Small intestine (tissue), 7 donors: ENCODE data around the gene CREBBP. TPM values are rescaled to one million over a fixed set of nuclear protein-coding genes. Genes with fewer than 3 reads are reported as not detected.

ENCODE experiments used
- DNase-seq, 2 donors: peaks; one replicate each; pipeline versions ENCODE4 v3.0.0 to v3.0.0-alpha.2; 2013
- FAIRE-seq: peaks from 2 replicates; lab custom pipeline; 2012; peaks lifted over from hg19 to GRCh38; lab: Jason Lieb, UNC
- H3K27ac ChIP-seq, 3 donors: one replicate each; pipeline ENCODE4 v1.5.1; 2013; ENCODE audit warnings: low read length in 2 of 3, mild to moderate bottlenecking in 2 of 3, control low read depth in 1 of 3, inconsistent platforms in 1 of 3, low read depth in 1 of 3, moderate library complexity in 1 of 3
- H3K27me3 ChIP-seq, 3 donors: one replicate each; pipeline ENCODE4 v1.6.1; 2013; ENCODE audit warnings: low read length in 3 of 3, inconsistent platforms in 1 of 3; ENCODE audit not compliant: control insufficient read depth in 3 of 3, insufficient read depth in 3 of 3
- H3K36me3 ChIP-seq, 3 donors: one replicate each; pipeline ENCODE4 v1.6.1; 2013; ENCODE audit warnings: low read length in 3 of 3, inconsistent platforms in 1 of 3, low read depth in 1 of 3, mild to moderate bottlenecking in 1 of 3, moderate library complexity in 1 of 3; ENCODE audit not compliant: control insufficient read depth in 3 of 3, insufficient read depth in 2 of 3
- H3K4me1 ChIP-seq, 3 donors: one replicate each; pipeline ENCODE4 v1.6.1; 2013; ENCODE audit warnings: low read length in 2 of 3, inconsistent platforms in 1 of 3, low read depth in 1 of 3, mild to moderate bottlenecking in 1 of 3, moderate library complexity in 1 of 3; ENCODE audit not compliant: control insufficient read depth in 3 of 3, insufficient read depth in 2 of 3
- H3K4me3 ChIP-seq, 3 donors: one replicate each; pipeline ENCODE4 v1.5.1; 2013; ENCODE audit warnings: low read length in 3 of 3, control low read depth in 1 of 3, inconsistent platforms in 1 of 3, low read depth in 1 of 3, mild to moderate bottlenecking in 1 of 3, moderate library complexity in 1 of 3
- H3K9me3 ChIP-seq, 2 donors: one replicate each; pipeline ENCODE4 v1.6.1; 2013; ENCODE audit warnings: low read depth in 1 of 2, low read length in 1 of 2; ENCODE audit not compliant: control insufficient read depth in 2 of 2, insufficient read depth in 1 of 2
- WGBS, 3 donors: extraction: QIAGEN DNeasy Blood & Tissue Kit; methylation state at CpG; one replicate each; pipeline ENCODE4 v1.1.7; 2013; 5-methylcytosine and 5-hydroxymethylcytosine counted together
- polyA plus RNA-seq, 4 donors: library from polyadenylated mRNA; stranded (reverse) in 3 of 4; unstranded in 1 of 4; fragments of 200-250 nt in 3 of 4; fragments of 120-200 nt in 1 of 4; gene quantifications; one replicate each; pipeline versions ENCODE4 v1.2.1 to v1.2.3, GENCODE V29; 2013
- donor health status: healthy with polysubstance abuse.
- donor health status: control.
- donor health status: control.
- donor health status: Bipolar disorder and iron deficiency.
- donor health status: healthy.

The CREBBP gene
- polyA plus RNA-seq, 4 donors = 6.8 to 48.0 (median 12.6) TPM

- H3K27ac ChIP-seq = no peak overlapping the region
- peaks cover 17 to 41% (median 21%) of the 10 kb centered on the region in 3 donors for H3K36me3 ChIP-seq
- H3K27me3 ChIP-seq = no peaks in the 10 kb centered on the region
- WGBS, 3 donors = 77 to 82% (median 81%) methylated on average over 8 of the region's 8 CpGs
- H3K9me3 ChIP-seq = no peaks in the 10 kb centered on the region
- H3K4me3 ChIP-seq = no peak overlapping the region
- no peaks in the 10 kb centered on the region for H3K4me1 ChIP-seq
- DNase-seq (no peak), FAIRE-seq (no peak)
Observed at GRCh38 chr16:3725276-3725675, 155.2 kb downstream of the CREBBP start.

GRCh38 chr16:3722508-3722907 is 158.0 kb downstream of the CREBBP start:
- WGBS, 3 donors = 80 to 90% (median 83%) methylated on average over 10 of the region's 10 CpGs
- DNase-seq = no peak
- no peak for FAIRE-seq
- no peaks in the 10 kb centered on the region for H3K27me3 ChIP-seq
- H3K27ac ChIP-seq = no peak overlapping the region
- peaks cover 0 to 8% (median 0%) of the 10 kb centered on the region in 3 donors for H3K4me1 ChIP-seq
- H3K36me3 ChIP-seq = peaks cover under 1 to 13% (median under 1%) of the 10 kb centered on the region in 3 donors
- no peak overlapping the region for H3K4me3 ChIP-seq
- no peaks in the 10 kb centered on the region for H3K9me3 ChIP-seq

GRCh38 chr16:3720418-3720817 is 160.1 kb downstream of the CREBBP start:
- Histone ChIP-seq H3K4me1 (peaks cover 0 to 8% (median 3%) of the 10 kb centered on the region in 3 donors), H3K9me3 (no peaks in the 10 kb centered on the region), H3K27me3 (no peaks in the 10 kb centered on the region), H3K36me3 (peaks cover 0 to 7% (median 0%) of the 10 kb centered on the region in 3 donors), H3K27ac (no peak overlapping the region), H3K4me3 (no peak overlapping the region)
- WGBS, 3 donors = 84 to 87% (median 85%) methylated on average over 11 of the region's 11 CpGs
- no peak for FAIRE-seq
- DNase-seq = no peak

DNA sequence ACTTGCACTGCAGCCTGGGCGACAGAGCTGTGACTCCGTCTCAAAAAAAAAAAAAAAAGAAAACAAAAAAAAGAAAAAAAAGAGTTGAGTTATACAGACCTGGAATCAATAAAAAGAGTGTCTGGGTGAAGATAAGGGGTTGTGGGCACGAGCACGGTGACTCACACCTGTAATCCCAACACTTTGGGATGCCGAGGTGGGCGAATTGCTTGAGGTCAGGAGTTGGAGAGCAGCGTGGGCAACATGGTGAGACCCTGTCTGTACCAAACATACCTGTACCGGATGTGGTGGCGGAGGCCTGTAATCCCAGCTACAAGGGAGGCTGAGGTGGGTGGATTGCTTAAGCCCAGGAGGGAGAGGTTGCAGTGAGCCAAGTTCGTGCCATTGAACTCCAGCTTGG is 161.9 kb downstream of the CREBBP start:
- DNase-seq (no peak), FAIRE-seq (no peak)
- Histone ChIP-seq H3K27me3 (no peaks in the 10 kb centered on the region), H3K4me3 (no peak overlapping the region), H3K4me1 (peaks cover 0 to 9% (median 3%) of the 10 kb centered on the region in 3 donors), H3K36me3 (peaks cover 0 to 9% (median 0%) of the 10 kb centered on the region in 3 donors), H3K27ac (no peak overlapping the region), H3K9me3 (no peaks in the 10 kb centered on the region)
- WGBS, 3 donors = 79 to 89% (median 82%) methylated on average over 10 of the region's 10 CpGs

GRCh38 chr16:3718019-3718391 is 162.5 kb downstream of the CREBBP start:
- Histone ChIP-seq H3K27me3 (no peaks in the 10 kb centered on the region), H3K9me3 (no peaks in the 10 kb centered on the region), H3K36me3 (peaks cover 0 to 16% (median 0%) of the 10 kb centered on the region in 3 donors), H3K27ac (peak overlapping the region; percentile 77 to 96 (median 86)), H3K4me3 (peak overlapping the region; percentile 66 to 93 (median 79)), H3K4me1 (peaks cover 0 to 16% (median 3%) of the 10 kb centered on the region in 3 donors)
- 23 to 25% (median 25%) methylated on average over 5 of the region's 5 CpGs for WGBS, 3 donors
- DNase-seq (no peak), FAIRE-seq (no peak)

- FAIRE-seq (no peak), DNase-seq (peak; percentile 83 to 94)
- H3K27ac ChIP-seq = peak within 1 kb of the TSS; percentile 77 to 96 (median 86)
- H3K36me3 ChIP-seq = peaks cover 0 to 19% (median 0%) of the 10 kb centered on the region in 3 donors
- no peaks in the 10 kb centered on the region for H3K27me3 ChIP-seq
- peak within 1 kb of the TSS; percentile 66 to 99 (median 93) for H3K4me3 ChIP-seq
- 0 to 1% (median 1%) methylated on average over 52 to 95 of the region's 95 CpGs for WGBS, 3 donors
- H3K9me3 ChIP-seq = no peaks in the 10 kb centered on the region
- peaks cover 0 to 21% (median 3%) of the 10 kb centered on the region in 3 donors for H3K4me1 ChIP-seq
Observed at GRCh38 chr16:3717235-3718018, 163.1 kb downstream of the CREBBP start, which contains the start of gene TRAP1. TRAP1 (minus strand) TSS chr16:3717524; CDS start chr16:3717508, 16 bp downstream.

DNA sequence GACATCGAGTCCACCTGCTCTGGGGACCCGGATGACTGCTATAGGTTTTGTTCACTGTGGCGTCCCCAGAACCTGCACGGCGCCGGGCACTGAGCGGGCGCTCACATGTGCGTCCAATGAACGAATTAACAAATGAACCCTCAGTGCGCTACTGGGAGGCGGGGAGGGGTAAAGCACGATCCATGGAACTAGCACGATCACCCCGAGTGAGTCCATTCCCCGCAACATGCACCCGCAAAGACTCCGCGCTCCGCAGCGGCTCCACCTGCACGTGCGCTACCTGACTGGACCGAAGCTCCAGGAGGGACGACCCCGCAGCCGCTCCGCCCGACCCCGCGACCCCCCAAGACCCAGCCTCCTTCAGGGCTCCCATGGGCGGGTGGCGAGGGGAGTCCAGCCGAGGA is 163.7 kb downstream of the CREBBP start:
- Histone ChIP-seq H3K27ac (peak overlapping the region; percentile 68 to 96 (median 77)), H3K27me3 (no peaks in the 10 kb centered on the region), H3K36me3 (peaks cover 0 to 19% (median 0%) of the 10 kb centered on the region in 3 donors), H3K4me3 (peak overlapping the region; percentile 66 to 99 (median 93)), H3K9me3 (no peaks in the 10 kb centered on the region), H3K4me1 (peaks cover 0 to 26% (median 3%) of the 10 kb centered on the region in 3 donors)
- 0 to 1% (median 1%) methylated on average over 34 of the region's 34 CpGs for WGBS, 3 donors
- peak; percentile 50 to 64 for DNase-seq
- FAIRE-seq = no peak

- H3K4me1 ChIP-seq = peaks cover 0 to 30% (median 3%) of the 10 kb centered on the region in 3 donors
- 87 to 94% (median 89%) methylated on average over 7 of the region's 7 CpGs for WGBS, 3 donors
Observed at GRCh38 chr16:3715430-3715829, 165.1 kb downstream of the CREBBP start.

More at GRCh38 chr16:3715430-3715829, 165.1 kb downstream of the CREBBP start:
- H3K27ac ChIP-seq = no peak overlapping the region
- no peaks in the 10 kb centered on the region for H3K9me3 ChIP-seq
- H3K36me3 ChIP-seq = peaks cover 0 to 25% (median 0%) of the 10 kb centered on the region in 3 donors
- H3K27me3 ChIP-seq = no peaks in the 10 kb centered on the region
- FAIRE-seq (no peak), DNase-seq (no peak)
- no peak overlapping the region for H3K4me3 ChIP-seq
